ENCODE measurements around the gene FAM107B.
"Not testable (repeated sequence)": the region's sequence is repeated elsewhere in the genome, so short reads cannot be mapped to it uniquely, and the experiment has no call there.

The FAM107B gene

DNA sequence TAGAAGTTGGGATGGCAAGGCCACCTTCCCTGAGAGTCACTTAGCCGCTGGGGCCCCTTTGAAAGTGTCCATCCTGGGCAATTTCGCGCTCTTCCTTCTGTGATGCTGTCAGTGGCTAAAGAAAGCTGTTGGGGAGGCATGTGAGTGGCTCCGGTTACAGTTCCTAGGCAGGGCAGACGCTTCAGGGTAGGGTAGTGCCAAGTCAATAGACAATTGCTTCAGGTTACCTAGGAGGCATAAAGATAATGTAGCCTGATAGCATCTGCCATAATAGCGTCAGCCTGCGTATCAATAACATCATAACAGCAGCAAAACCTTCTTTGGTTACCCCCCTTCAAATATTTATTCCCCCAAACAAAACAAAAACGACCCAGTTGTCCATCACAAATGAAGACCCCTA lies at the start of gene FAM107B:
Gene FAM107B (minus strand): TSS at position 101 of the 400 bp plus-strand sequence. CDS start 234 bp downstream, outside the sequence.
- DNase-seq = no peak

DNA sequence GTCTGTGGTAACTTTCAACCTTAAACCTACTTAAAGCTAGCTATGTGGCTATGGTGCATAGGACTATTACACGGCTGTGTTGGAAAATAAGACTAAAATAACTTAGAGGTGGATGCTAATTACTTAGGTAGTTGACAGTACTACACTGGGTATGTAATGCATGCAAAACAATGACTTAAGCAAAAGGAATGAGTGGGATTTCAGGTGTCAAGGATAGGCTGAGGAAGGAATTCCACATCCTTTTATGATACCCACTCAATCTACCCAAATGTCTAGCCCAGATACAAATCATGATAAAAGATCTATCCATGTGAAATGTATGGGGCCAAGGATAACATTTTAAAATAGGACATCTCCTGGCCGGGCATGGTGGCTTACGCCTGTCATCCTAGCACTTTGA lies 49.3 kb upstream of the FAM107B start:
- DNase-seq = no peak

DNA sequence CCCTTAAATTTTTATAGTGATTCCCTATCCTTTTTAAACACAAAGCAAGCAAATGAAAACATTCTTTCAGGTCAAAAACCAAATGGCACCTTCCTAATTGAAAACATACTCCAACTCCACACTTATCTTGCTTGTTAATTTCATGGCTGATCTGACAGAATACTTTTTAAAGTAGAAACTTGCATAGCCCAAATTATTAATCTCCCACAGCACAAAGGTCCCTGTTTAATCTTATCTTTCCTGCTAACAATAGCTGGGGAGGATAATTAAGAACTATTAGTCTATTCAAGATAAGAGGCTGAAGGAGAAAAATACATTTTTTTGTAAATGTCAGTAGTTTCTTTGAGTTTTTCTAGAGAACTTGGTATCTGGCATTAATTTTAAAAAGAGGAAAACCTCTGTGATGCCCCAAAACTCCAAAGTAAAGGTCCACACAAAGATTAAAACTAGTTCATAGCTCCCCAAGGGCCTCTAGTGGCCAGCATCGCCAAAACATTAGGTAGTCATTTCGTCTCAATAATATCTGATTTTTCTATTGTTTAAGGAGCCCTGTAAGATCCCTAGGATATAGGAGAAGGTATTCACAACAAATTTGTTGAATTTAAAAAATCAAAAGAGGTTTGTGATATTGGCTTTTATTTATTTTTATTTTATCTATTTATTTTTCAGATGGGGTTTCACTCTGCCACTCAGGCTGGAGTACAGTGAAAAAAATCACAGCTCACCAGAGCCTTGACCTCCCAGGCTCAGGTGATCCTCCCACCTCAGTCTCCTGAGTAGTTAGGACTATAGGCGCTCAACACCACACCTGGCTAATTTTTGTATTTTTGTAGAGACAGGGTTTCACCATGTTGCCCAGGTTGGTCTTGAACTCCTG lies 48.4 kb upstream of the FAM107B start:
- DNase-seq = no peak

DNA sequence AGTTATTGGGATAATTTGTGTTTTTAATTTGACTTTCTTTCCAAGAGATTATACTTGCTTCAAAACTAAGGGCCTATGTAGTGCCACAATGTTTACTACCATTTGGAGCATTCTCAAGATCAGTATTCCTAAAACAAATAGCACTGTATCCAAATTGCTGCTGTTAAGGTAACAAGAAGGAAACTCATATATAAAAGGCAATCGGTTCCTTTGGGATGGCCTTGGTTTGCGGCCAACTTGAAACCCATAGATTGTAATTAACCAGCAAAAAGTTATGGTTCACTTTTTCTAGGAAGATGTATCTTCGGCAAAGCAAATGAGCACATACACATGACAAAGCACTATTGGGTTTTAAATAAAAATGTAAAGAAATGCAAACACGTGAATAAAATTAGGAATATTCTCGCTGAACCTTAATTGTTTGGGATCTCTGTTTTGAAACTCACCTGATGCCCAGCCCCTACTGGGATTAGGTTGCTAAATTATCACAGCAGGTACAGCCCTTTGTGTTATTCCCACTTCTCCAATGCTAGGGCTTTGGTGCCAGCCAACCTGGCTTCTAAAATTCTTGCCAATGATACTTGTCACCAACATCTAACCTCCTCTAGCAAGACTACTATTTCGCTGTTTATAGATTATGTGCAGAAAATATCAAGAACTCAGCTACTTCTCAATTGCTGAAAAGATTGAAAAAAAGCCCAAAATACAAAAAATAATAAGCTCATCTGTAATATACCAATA lies 47.1 kb upstream of the FAM107B start:
- DNase-seq = no peak

DNA sequence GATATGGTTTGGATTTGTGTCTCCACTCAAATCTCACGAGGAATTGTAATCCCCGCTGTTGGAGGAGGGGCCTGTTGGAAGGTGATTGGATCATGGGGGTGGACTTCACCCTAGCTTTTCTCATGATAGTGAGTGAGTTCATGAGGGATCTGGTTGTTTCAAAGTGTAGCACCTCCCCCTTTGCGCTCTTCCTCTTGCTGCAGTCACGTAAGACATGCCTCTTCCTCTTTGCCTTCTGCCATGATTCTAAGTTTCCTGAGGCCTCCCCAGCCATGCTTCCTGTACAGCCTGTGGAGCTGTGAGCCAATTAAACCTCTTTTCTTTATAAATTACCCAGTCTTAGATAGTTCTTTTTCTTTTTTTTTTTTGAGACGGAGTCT lies 46.1 kb upstream of the FAM107B start:
- DNase-seq = no peak

DNA sequence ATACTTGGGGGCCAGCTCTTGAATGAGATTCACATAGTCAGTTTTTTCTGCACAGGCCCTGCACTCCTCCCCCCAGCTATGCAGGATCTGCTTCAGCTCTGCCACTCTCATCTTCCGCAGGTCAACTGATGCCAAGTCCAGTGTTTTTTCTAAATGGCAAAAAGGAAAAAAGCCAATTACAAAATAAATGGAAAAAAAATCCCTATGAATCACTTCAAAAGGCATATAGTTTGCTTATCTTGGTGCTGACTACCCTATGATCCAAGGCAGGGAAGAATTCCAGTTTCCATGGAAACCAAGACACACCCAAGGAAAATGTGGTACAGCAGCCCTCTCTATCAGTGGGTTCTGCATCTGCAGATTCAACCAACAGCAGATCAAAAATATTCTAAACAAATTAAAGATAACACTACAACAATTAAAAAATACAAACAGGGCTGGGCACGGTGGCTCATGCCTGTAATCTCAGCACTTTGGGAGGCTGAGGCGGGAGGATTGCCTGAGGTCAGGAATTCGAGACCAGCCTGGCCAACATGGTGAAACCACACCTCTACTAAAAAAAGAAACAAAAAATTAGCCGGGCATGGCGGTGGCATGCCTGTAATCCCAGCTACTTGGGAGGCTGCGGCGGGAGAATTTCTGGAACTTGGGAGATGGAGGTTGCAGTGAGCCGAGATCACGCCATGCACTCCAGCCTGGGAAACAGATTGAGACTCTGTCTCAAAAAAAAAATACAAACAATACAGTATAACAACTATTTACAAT lies 45.5 kb upstream of the FAM107B start:
- DNase-seq = no peak

DNA sequence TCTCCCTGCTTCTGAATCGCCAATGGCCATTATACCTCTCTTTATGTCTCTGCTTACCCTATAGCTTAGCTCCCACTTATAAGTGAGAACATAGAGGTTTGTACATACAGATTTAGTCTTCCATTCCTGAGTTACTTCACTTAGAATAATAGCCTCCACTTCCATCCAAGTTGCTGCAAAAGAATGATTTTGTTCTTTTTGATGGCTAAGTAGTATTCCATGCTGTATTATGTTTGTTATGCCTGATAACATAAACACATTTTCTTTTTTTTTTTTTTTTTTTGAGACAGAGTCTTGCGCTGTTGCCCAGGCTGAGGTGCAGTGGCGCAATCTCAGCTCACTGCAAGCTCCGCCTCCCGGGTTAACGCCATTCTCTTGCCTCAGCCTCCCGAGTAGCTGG lies 42.0 kb upstream of the FAM107B start:
- DNase-seq = not testable (repeated sequence)

DNA sequence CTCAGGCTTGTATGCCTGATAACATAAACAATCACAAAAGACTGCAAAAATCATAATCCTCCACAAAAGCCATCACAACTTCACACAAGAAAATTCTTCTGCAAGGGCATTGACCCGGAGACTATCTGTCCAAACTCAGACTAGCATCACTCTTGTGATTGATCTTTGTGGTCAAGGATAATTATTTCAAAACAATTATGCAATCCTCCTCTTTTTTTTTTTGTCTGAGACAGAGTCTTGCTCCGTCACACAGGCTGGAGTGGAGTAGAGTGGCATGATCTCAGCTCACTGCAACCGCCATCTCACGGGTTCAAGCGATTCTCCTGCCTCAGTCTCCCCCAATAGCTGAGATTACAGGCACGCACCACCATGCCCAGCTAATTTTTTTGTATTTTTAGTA lies 41.0 kb upstream of the FAM107B start:
- no peak for DNase-seq

DNA sequence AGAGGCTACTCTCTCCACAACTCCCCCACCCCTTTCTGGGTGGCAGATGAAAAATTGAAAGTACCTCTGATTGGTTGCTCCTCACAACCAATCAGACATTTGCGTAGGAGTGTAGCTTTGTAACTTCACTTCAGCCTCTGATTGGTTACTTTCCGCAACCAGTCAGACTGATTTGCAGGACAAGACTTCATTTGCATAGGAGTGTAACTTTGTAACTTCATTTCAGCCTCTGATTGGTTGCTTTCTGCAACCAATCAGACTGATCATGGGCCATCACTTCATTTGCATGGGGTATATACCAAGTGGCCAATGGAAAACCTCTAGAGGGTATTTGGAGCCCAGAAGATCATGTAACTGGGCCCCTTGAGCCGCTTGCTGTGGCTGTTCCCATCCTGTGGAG lies 37.6 kb upstream of the FAM107B start:
- DNase-seq = no peak

DNA sequence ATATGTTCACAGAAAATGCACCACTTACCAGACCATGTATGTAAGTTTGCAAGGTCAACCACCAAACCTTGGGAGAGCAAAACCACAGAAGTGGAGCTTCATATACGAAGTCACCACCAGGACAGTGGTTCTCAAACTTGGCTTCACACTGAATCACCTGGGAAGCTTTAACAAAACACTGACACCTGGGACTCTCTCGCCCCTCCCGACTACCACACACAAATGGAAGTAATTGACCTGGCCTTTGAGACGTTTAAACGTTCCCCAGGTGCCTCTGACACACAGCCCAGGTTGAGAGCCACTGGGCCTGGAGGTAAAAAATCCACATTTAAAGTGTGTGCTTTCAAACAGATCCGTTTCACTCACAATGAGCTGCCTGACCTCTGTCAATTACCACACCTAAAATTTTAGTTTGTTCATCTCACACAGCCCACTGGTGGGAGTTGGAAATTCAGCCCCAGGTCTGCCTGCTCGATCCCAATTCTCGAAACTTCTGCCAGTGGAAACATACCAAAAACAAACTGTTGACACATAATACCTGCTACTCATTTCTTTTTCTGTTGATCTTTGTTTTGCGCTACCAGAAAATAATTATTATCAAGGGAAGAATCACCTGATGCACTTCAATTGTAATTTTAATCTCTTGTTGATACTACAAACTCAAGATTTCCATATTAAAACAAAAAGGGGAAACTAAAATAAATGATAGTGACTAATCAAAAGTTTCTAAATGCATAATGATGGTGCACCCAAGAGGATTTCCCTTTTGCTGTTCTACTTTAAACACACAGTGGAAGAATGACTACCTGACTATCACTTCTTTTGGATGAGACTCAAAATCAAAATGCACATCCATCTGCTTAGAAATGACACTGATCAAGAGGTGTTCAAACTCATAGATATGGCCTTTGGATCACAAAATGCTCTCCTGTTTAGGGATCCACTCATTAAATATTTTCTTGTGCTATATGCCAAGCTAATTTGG lies 36.6 kb upstream of the FAM107B start:
- DNase-seq = no peak

DNA sequence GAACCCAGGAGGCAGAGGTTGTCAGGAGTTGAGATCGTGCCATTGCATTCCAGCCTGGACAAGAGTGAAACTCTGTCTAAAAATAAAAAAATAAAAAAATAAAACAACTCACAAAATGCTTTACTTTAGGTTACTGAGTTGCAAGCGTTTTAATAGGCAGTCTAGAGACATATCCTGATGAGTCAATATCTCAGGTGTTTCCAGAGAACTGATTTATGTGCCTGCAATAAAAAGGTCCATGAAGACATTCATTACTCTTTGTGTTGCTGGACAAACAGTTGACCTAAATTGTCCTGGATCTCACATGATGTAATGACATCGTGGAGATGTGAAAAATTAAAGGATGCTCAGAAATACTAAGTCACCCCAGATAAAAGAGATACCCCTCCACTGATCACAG lies 31.6 kb upstream of the FAM107B start:
- no peak for DNase-seq

DNA sequence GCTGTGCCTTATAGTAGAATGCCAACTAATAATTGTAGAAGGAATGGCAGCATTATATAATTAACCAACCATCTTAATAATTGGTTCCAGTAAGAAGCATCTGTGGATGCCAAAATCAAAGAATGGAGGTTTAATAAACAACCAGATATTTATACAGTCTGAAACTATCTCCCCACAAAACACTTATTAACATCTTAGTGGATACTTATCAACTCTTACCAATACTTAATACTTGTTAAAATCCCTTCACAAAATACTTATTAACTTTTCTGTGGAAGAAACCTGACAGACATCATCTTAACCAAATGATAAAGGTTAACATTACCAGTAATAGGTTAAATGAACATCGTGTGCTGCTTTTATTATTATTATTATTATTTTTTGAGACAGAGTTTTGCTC lies 29.1 kb upstream of the FAM107B start:
- DNase-seq = no peak

DNA sequence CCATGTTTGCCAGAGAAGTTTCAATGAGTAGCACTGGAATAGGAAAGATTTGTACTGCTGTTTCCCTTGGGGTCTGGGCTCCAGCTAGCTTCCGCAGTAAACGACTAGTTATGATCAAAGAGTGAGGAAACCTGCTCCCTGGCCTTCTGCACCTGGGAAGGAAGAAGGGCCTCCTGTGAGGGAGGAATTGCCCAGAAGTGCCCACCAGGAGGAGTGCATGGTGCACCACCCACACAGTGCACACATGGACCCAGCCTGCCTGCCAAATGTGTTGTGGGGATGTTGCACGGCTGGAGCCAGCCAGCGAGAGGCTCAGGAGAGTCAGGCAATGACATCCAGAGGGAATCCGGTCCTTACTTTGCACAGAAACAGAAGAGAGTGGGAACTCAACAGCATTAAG lies 27.0 kb upstream of the FAM107B start:
- no peak for DNase-seq

DNA sequence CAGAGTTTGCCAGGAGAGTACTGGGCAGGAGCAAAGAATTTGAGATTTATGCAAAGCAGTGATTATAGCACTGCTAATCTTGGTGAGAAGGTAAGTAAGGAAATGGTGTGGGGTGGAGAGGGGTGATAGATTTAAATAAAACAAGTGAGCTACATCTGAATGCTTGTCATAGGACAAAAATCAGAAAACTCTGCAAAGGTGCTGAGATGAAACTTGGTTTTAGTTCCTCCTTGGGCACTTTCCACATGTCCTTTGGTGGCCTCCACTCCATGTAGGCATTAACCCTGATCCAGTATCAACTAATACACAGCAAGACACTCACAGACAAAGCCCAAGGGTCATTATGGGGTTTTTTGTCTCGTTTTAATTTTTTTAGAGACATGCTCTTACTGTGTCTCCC lies 25.7 kb upstream of the FAM107B start:
- DNase-seq = no peak

DNA sequence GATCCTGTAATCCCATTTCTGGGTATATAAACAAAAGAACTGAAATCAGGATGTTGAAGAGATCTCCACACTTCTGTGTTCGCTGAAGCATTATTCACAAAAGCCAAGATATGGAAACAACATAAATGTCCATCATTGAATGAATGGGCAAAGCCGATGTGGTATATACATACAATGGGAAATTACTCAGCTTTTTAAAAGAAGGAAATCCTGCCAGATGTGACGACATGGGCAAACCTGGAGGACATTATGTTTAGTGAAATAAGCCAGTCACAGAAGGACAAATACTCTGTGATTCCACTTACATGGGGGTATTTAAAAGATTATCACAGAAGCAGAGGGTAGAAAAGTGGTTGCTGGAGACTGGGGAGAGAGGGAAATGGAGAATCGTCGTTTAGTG lies 23.9 kb upstream of the FAM107B start:
- DNase-seq = no peak

DNA sequence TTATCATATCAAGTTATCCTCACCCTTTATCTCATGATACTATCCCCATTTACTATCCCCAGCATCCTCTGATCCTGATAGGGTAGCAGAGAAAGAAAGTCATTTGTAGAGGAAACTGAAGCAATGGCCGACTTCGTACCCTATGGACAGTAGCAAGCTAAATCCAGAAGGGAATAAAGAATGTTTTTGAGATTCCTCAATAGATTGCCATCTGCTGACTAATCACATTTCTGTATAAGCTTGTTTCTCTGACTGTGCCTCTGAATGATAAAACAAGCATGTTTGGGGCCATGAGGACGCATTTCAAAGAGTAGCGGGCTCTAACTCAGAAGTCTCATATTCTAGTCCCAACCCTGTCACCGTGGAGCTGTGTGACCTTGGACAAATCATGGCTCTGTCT lies 13.2 kb upstream of the FAM107B start:
- no peak for DNase-seq

DNA sequence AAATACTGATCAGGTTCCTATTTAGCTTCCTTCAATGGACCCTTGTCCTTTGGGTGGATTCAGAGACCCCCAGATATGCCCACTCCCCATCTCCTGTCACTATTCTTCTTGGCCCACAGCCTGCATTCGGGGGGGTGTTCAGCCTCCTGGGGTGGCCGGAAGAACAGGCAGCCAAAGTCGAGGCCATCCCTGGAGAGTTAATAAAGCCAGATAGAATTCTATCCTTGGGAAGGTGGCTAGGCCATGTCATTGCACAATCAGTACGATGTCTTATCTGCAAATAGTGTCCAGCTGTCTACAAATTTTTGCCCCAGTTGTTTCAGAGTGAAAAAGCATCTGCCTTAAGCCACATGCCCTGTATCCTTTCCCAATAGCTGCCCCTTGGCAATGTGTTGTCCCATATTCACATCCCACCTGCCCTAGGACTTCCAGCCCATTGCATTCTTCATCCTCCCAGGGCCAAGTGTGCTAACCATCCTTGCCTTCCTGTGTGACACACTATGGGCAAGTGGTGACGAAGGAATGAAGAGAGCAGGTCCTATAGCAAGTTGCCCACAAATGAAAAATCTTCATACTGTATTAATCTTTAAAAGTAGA lies 9.9 kb upstream of the FAM107B start:
- DNase-seq = no peak

DNA sequence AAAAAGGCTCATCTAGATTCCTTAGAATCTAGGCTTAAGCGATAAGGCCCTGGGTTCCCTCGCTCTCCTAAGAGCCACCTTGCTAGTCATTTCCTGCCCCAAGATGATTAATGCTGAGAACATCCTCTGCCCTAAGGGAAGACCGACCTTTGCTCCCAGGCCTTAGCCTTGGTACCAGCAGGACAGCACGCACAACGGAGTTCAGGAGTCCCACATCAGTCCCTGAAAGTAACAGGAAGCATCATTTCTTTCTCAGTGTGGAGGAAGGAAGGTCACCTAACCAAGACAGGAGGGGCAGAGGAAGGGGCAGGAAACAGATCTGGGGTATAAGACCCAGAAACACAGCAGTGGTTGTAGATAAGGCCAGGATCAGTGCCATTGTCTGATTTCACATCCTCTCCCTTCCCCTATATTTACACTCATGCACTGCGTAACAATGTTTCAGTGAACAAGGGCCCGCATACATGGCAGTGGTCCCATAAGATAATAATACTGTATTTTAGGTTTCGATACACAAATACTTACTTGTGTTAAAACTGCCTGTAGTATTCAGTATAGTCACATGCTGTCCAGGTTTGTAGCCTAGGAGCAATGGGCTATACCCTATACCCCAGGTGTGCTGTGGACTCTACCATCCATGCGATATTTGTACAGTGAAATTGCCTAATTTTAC lies 8.1 kb upstream of the FAM107B start:
- DNase-seq = no peak

DNA sequence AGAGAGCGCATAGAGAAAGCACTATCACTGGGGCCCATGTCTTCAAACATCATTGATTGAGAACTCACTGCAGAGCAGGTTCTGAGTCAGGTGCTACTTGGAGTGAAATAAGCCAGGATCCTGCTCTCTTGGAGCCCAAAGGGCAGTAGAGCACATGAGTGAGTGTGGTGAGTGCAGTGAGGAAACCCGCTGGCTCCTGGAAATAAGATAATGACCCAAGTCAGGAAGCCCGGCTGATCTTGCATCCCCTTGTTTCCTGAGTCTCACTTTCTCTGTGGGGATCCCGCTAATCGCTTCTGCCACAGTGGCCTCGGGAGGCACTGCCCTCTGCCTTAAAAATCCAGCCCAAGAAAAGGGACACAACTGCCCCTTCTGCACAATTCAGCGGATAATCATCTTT lies 7.1 kb upstream of the FAM107B start:
- DNase-seq = no peak

DNA sequence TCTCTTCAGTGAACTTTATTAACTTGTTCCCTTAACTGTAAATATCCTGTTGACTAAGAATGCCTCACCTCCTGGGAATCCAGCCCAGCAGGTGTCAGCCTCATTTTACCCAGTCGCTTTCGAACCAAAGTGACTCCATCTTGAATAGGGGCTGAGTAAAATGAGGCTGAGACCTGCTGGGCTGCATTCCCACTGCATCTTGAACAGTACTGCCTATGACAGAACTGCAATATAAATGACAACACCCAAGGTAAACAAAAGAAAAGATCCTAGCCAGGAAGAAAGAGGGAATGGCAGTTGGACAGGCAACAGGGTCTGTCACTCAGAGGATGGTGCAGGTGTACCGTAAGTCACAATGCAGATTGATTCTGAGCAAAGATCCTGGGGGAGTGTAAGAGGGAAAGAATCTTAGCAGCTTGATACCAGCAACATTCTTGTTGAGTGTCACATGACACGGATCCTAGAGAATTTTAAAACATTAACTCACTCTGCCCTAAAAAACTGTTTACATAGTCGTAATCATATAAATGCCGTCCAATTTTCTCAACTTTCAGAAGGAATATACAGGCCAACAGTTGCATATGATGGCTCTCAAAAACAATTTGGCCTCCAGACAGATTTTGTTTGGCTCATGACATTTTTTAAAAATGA lies 4.4 kb upstream of the FAM107B start:
- no peak for DNase-seq

DNA sequence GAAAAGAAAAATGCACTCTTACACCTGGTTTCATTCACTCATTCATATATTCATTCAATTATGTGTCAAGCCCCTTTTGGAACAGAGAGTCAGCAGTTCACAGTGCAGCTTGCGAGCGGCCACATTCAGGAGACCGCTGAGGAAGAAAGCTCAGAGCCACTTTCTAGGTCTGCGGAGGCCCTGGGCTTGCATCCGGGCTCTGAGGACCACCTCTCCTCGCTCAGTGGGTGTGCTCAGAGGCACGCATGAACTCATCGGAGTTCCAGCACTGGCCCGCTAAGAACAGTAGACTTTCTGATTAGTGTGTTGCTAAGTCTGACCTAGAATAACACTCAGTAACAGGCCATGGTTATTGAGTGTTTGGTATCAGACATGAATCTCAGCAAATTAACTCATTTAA lies 1.8 kb upstream of the FAM107B start:
- DNase-seq = no peak

Data from NCI-H774 (cell line).